Measurements from ENCODE around the gene ZNF548. TPM values are rescaled to one million over a fixed set of nuclear protein-coding genes. Genes with fewer than 3 reads are reported as not detected.

The ZNF548 gene
- total RNA-seq, 1 donor from 2014 or later: 14.4 TPM

DNA sequence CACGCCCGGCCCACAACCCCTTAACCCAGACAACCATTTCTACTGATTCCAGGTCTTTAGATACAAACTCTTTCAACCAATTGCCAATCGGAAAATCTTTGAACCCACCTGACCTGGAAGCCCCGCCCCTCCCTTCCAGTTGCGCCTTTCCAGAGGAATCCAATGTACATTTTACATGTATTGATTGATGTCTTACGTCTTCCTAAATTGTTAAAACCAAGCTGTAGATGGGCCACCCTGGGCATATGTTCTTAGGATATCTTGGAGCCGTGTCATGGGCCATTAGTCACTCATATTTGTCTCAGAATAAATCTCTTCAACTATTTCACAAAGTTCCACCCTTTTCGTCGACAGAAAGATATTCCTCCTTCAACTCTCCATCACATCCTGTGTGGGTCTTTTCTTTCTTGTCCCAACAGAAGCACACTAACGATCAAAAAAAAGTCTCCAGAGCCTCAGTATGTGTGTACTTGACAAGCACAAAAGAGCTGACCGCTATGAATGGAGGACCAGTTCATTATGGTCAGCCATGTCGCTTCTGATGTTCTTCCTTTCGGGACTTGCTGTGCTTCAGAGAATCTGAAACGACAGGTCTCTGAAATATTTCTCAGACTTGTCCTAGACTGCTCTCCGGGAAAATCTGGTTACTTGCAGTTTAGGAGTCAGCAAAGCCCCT, 44.9 kb downstream of the ZNF548 start:
- DNase-seq: no peak
- H3K36me3 ChIP-seq: peaks cover 12% of the 10 kb centered on the region
- peaks cover 25% of the 10 kb centered on the region for H3K4me1 ChIP-seq
- intact Hi-C loops (cut with micrococcal nuclease): no loop called here
- TF ChIP-seq CTCF (IDR thresholded peaks at IDR 0.05; ENCODE audit: borderline replicate concordance): no peak
- H3K4me3 ChIP-seq: peak overlapping the region; percentile 89
- H3K27ac ChIP-seq (replicated peaks): peak overlapping the region; percentile 56
- H3K27me3 ChIP-seq (ENCODE audit: low read depth): no peaks in the 10 kb centered on the region
- H3K9me3 ChIP-seq (replicated peaks): no peaks in the 10 kb centered on the region

GRCh38 chr19:57435062-57435978, 45.7 kb downstream of the ZNF548 start, which contains the start of gene ZNF749:
ZNF749 (plus strand) TSS chr19:57435325; CDS start chr19:57435579, 254 bp downstream.
- Histone ChIP-seq H3K4me3 (peak within 1 kb of the TSS; percentile 89), H3K27ac (replicated peaks) (peak within 1 kb of the TSS; percentile 56), H3K4me1 (peaks cover 25% of the 10 kb centered on the region), H3K27me3 (ENCODE audit: low read depth) (no peaks in the 10 kb centered on the region), H3K36me3 (peaks cover 12% of the 10 kb centered on the region), H3K9me3 (replicated peaks) (peaks cover 4% of the 10 kb centered on the region)
- peak; percentile 97 for DNase-seq
- TF ChIP-seq CTCF (IDR thresholded peaks at IDR 0.05; ENCODE audit: borderline replicate concordance): no peak
- intact Hi-C loops (cut with micrococcal nuclease): no loop called here

DNA sequence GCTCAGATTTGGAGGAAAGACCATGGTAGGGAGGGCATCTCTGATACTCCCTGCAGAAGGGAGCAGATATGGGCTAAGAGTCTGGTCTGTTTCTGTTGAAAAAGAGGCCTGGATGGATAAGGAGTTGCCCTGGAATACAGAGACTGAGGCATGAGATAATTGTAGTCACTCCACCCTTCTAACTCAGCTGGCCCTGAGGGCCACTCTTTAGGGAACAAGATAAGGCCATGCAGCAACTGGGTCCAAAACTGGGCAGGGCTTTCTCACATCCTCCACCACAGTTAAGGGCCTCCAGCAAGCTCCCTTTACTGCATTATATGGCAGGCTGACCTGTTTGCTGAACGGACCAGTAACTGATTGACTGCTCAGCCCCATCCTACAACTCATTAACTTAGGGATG, 46.8 kb downstream of the ZNF548 start:
- H3K9me3 ChIP-seq (replicated peaks): peaks cover 14% of the 10 kb centered on the region
- H3K4me3 ChIP-seq: peak overlapping the region; percentile 89
- DNase-seq: no peak
- no peak for TF ChIP-seq CTCF (IDR thresholded peaks at IDR 0.05; ENCODE audit: borderline replicate concordance)
- peaks cover 25% of the 10 kb centered on the region for H3K4me1 ChIP-seq
- intact Hi-C loops (cut with micrococcal nuclease): no loop called here
- H3K27ac ChIP-seq (replicated peaks): no peak overlapping the region
- no peaks in the 10 kb centered on the region for H3K27me3 ChIP-seq (ENCODE audit: low read depth)
- H3K36me3 ChIP-seq: peaks cover 12% of the 10 kb centered on the region

DNA sequence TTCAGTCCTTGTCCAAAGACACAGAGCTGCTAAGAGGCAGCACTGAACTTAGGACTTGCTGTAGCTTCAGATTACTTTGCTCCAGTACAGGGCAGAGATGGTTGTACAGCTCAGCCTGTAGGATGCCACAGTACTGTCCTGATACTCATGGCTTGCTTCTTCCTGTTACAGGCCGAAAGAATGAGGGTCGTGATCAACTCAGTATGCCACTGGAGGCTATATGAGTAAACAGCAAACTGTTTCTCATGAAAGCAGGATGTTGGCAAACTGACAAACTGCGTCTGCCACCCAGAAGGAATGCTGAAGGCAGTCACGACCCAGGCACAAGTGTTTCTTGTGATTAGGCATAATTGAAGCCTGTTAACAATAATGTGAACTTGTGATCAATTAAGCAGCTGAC, 48.3 kb downstream of the ZNF548 start:
- H3K36me3 ChIP-seq: peaks cover 15% of the 10 kb centered on the region
- no peaks in the 10 kb centered on the region for H3K27me3 ChIP-seq (ENCODE audit: low read depth)
- no peak overlapping the region for H3K4me3 ChIP-seq
- H3K9me3 ChIP-seq (replicated peaks): peaks cover 29% of the 10 kb centered on the region
- no peak for DNase-seq
- H3K4me1 ChIP-seq: peaks cover 38% of the 10 kb centered on the region
- TF ChIP-seq CTCF (IDR thresholded peaks at IDR 0.05; ENCODE audit: borderline replicate concordance): no peak
- no peak overlapping the region for H3K27ac ChIP-seq (replicated peaks)
- intact Hi-C loops (cut with micrococcal nuclease): no loop called here

DNA sequence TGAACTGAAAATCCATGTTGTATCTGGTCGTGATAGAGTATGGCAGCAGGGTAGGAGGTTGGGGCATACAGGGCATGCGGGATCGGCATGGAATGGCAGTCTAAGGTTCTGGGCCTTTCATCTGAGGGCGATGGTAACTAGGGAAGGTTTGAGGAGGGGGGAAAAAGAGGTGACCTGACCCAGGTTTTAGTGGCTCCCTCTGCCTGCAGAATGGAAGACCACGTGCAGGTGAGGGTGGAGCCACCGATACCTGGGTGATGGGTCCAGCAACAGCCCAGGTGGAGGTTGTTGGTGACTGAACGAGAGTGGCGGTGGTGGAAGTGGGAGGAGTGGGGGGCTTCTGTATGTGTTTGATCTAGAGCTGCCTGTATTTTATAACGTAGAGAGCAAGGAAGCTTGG, 49.3 kb downstream of the ZNF548 start:
- no peak for DNase-seq
- peaks cover 24% of the 10 kb centered on the region for H3K36me3 ChIP-seq
- H3K27ac ChIP-seq (replicated peaks): no peak overlapping the region
- TF ChIP-seq CTCF (IDR thresholded peaks at IDR 0.05; ENCODE audit: borderline replicate concordance): no peak
- H3K4me3 ChIP-seq: no peak overlapping the region
- H3K4me1 ChIP-seq: peaks cover 39% of the 10 kb centered on the region
- no peaks in the 10 kb centered on the region for H3K27me3 ChIP-seq (ENCODE audit: low read depth)
- intact Hi-C loops (cut with micrococcal nuclease): no loop called here
- peaks cover 39% of the 10 kb centered on the region for H3K9me3 ChIP-seq (replicated peaks)
